B cell (primary cell): Measurements from ENCODE around the gene KRT14. TPM values are rescaled to one million over a fixed set of nuclear protein-coding genes. Genes with fewer than 3 reads are reported as not detected.

Source experiments
- ATAC-seq: fragments of 200-7000 bp; cut with Tn5 transposase; one replicate; pipeline ENCODE4 v1.10.0; 2021; ENCODE audit warnings: low read depth, mild to moderate bottlenecking, moderate number of reproducible peaks, moderate library complexity
- CTCF ChIA-PET: fragments of 350-600 bp; sonication (Branson Sonifier 250); formaldehyde crosslinking; loops from one replicate; lab custom pipeline; 2021; ENCODE audit warnings: antibody characterized with exemption, inconsistent platforms; lab: Charles Lee
- POLR2A ChIA-PET: fragments of 350-600 bp; sonication (Branson Sonifier 250); formaldehyde crosslinking; loops from one replicate; lab custom pipeline; 2021; ENCODE audit warnings: antibody characterized with exemption; lab: Charles Lee
- DNase-seq: peaks from one replicate; pipeline ENCODE4 v3.0.0; 2013
- H2AFZ ChIP-seq: 2 replicates; pipeline ENCODE4 v1.6.1; 2012; ENCODE audit warnings: mild to moderate bottlenecking, low read depth, low read length; ENCODE audit not compliant: insufficient read depth, poor library complexity, severe bottlenecking
- H3K27ac ChIP-seq, 2 donors: 1 replicate in 1 of 2; 2 replicates in 1 of 2; pipeline ENCODE4 v1.5.1; 2012 to 2013; ENCODE audit warnings: low read length in 2 of 2, mild to moderate bottlenecking in 2 of 2, moderate library complexity in 1 of 2
- H3K27me3 ChIP-seq, 4 experiments: fragments of 200-600 bp in 1 of 4; sonication (generic) in 1 of 4; replicated peaks in 1 of 4; 1 replicate in 2 of 4; 2 replicates in 2 of 4; pipeline versions ENCODE4 v1.6.1 to v1.7.0; 2013 to 2016; ENCODE audit warnings: low read length in 3 of 4, mild to moderate bottlenecking in 2 of 4, mixed read lengths in 1 of 4, moderate library complexity in 1 of 4; ENCODE audit not compliant: insufficient read depth in 4 of 4, control insufficient read depth in 3 of 4; ENCODE audit errors: control extremely low read depth in 1 of 4
- H3K36me3 ChIP-seq, 2 experiments: replicated peaks in 1 of 2; 1 replicate in 1 of 2; 2 replicates in 1 of 2; pipeline versions ENCODE4 v1.6.1 to v1.7.1; 2013; ENCODE audit warnings: low read length in 1 of 2; ENCODE audit not compliant: insufficient read depth in 2 of 2, control insufficient read depth in 1 of 2; ENCODE audit errors: control extremely low read depth in 1 of 2, extremely low read depth in 1 of 2
- H3K4me1 ChIP-seq, 2 donors: fragments of 200-600 bp in 1 of 2; sonication (generic) in 1 of 2; 1 replicate in 1 of 2; 2 replicates in 1 of 2; pipeline versions ENCODE4 v1.5.1 to v1.6.1; 2013 to 2017; ENCODE audit warnings: low read length in 2 of 2; ENCODE audit not compliant: control insufficient read depth in 2 of 2, insufficient read depth in 2 of 2
- H3K4me2 ChIP-seq: replicated peaks from 2 replicates; pipeline ENCODE3; 2012; ENCODE audit warnings: mild to moderate bottlenecking, low read depth, low read length; ENCODE audit not compliant: poor library complexity, severe bottlenecking
- H3K4me3 ChIP-seq, 5 experiments: fragments of 200-600 bp in 1 of 5; sonication (generic) in 1 of 5; 1 replicate in 3 of 5; 2 replicates in 2 of 5; pipeline versions ENCODE4 v1.5.1 to v1.7.0; 2011 to 2016; ENCODE audit warnings: low read length in 4 of 5, mild to moderate bottlenecking in 4 of 5, low read depth in 2 of 5, control low read depth in 1 of 5, moderate library complexity in 1 of 5; ENCODE audit not compliant: insufficient read depth in 1 of 5; ENCODE audit errors: control extremely low read depth in 1 of 5, extremely low read depth in 1 of 5
- H3K79me2 ChIP-seq: fragments of 200-600 bp; sonication (generic); one replicate; pipeline ENCODE4 v1.6.0; 2016; ENCODE audit warnings: low read length; ENCODE audit not compliant: control insufficient read depth, insufficient read depth
- H3K9ac ChIP-seq: fragments of 200-600 bp; sonication (generic); 2 replicates; pipeline ENCODE4 v1.6.1; 2017; ENCODE audit warnings: mild to moderate bottlenecking, low read length, moderate library complexity
- H3K9me3 ChIP-seq, 3 donors: one replicate each; pipeline versions ENCODE4 v1.6.1 to v1.7.1; 2013; ENCODE audit warnings: low read length in 2 of 3; ENCODE audit not compliant: control insufficient read depth in 2 of 3, insufficient read depth in 1 of 3; ENCODE audit errors: control extremely low read depth in 1 of 3
- H4K20me1 ChIP-seq: 2 replicates; pipeline ENCODE4 v1.6.0; 2012; ENCODE audit warnings: mild to moderate bottlenecking, low read length; ENCODE audit not compliant: insufficient read depth, control insufficient read depth, poor library complexity, severe bottlenecking
- H3K27ac Mint-ChIP-seq: one replicate; pipeline ENCODE4 v1.8.0; 2021; ENCODE audit warnings: mixed read lengths
- H3K27me3 Mint-ChIP-seq: one replicate; pipeline ENCODE4 v1.8.0; 2021; ENCODE audit warnings: mixed read lengths
- H3K4me1 Mint-ChIP-seq: one replicate; pipeline ENCODE4 v1.8.0; 2021; ENCODE audit warnings: mixed read lengths
- H3K4me3 Mint-ChIP-seq: one replicate; pipeline ENCODE4 v1.8.0; 2021; ENCODE audit warnings: mixed read lengths
- H3K9me3 Mint-ChIP-seq: one replicate; pipeline ENCODE4 v1.8.0; 2022; ENCODE audit warnings: mixed read lengths; ENCODE audit not compliant: insufficient read depth
- CTCF ChIP-seq: fragments of 200-600 bp; IDR thresholded peaks from one replicate; pipeline ENCODE4 v1.8.0; 2022; ENCODE audit warnings: antibody characterized with exemption, mild to moderate bottlenecking
- EZH2 ChIP-seq: IDR thresholded peaks from 2 replicates; pipeline ENCODE4 v1.6.1; 2012; ENCODE audit warnings: borderline replicate concordance, low read depth, mild to moderate bottlenecking, moderate library complexity, low read length; ENCODE audit not compliant: insufficient read depth, poor library complexity, severe bottlenecking
- WGBS: methylation state at CpG from one replicate; pipeline ENCODE4 v1.1.5; 2013; ENCODE audit warnings: missing lambda C conversion rate; ENCODE audit not compliant: insufficient coverage; 5-methylcytosine and 5-hydroxymethylcytosine counted together
- intact Hi-C: fragments of 100-400 bp; cut with micrococcal nuclease; formaldehyde crosslinking; loops from one replicate; pipeline ENCODE4 v1.10.0; 2022
- polyA plus RNA-seq: library from polyadenylated mRNA; depleted of rRNA; stranded (reverse); fragments of >200 nt; gene quantifications from 2 replicates; pipeline ENCODE4 v1.2.3, GENCODE V29; 2012
- total RNA-seq, 2 donors: library from RNA; stranded (reverse); fragments of 120-200 nt in 1 of 2; gene quantifications; 1 replicate in 1 of 2; 2 replicates in 1 of 2; pipeline versions ENCODE4 v1.2.3 to v1.2.4, GENCODE V29; 2013 to 2022

Gene KRT14
- total and polyA plus RNA-seq, 2 donors (not counting 1 experiment from before 2014, with no cell fraction given): not detected

GRCh38 chr17:41599680-41600079 is 13.0 kb upstream of the KRT14 start:
- Mint-ChIP-seq H3K4me3 (no peak overlapping the region), H3K27me3 (peaks cover 38% of the 10 kb centered on the region), H3K4me1 (no peaks in the 10 kb centered on the region), H3K9me3 (no peaks in the 10 kb centered on the region), H3K27ac (no peak overlapping the region)
- Histone ChIP-seq H3K4me2 (no peak overlapping the region), H3K4me3 (no peak overlapping the region), H3K27me3 (no peaks in the 10 kb centered on the region), H3K79me2 (no peaks in the 10 kb centered on the region), H3K36me3 (no peaks in the 10 kb centered on the region), H4K20me1 (no peaks in the 10 kb centered on the region), H2AFZ (no peak overlapping the region), H3K9ac (no peak overlapping the region), H3K27ac (no peak overlapping the region), H3K4me1 (no peaks in the 10 kb centered on the region), H3K9me3 (peaks cover 0 to 4% (median 0%) of the 10 kb centered on the region in 3 donors)
- ChIA-PET POLR2A (no interaction called here), CTCF (no interaction called here)
- DNase-seq: no peak
- intact Hi-C loops: no loop called here
- TF ChIP-seq CTCF (no peak), EZH2 (no peak)
- ATAC-seq: no peak
- no CpG with 5 or more reads among the region's 1 CpG for whole genome bisulfite sequencing

- ATAC-seq: no peak
- no peaks in the 10 kb centered on the region for H3K36me3 ChIP-seq
These were observed 8.9 kb upstream of the KRT14 start for GRCh38 chr17:41595585-41595984.

More at GRCh38 chr17:41595585-41595984, 8.9 kb upstream of the KRT14 start:
- no peak overlapping the region for H2AFZ ChIP-seq
- H3K9me3 ChIP-seq: peaks cover 0 to 4% (median 0%) of the 10 kb centered on the region in 3 donors
- H3K4me2 ChIP-seq: no peak overlapping the region
- no peak for DNase-seq
- WGBS: 78% methylated on average over 6 of the region's 8 CpGs
- H3K27ac Mint-ChIP-seq: no peak overlapping the region
- H3K4me3 Mint-ChIP-seq: no peak overlapping the region
- no peaks in the 10 kb centered on the region for H4K20me1 ChIP-seq
- no peak for TF ChIP-seq CTCF
- TF ChIP-seq EZH2: no peak
- H3K27ac ChIP-seq: no peak overlapping the region
- H3K4me3 ChIP-seq: no peak overlapping the region
- no peaks in the 10 kb centered on the region for H3K4me1 Mint-ChIP-seq
- H3K4me1 ChIP-seq: no peaks in the 10 kb centered on the region
- H3K27me3 ChIP-seq: no peaks in the 10 kb centered on the region
- H3K9me3 Mint-ChIP-seq: no peaks in the 10 kb centered on the region
- H3K27me3 Mint-ChIP-seq: peaks cover 28% of the 10 kb centered on the region
- ChIA-PET CTCF (no interaction called here), POLR2A (no interaction called here)
- intact Hi-C loops: no loop called here
- H3K9ac ChIP-seq: no peak overlapping the region
- no peaks in the 10 kb centered on the region for H3K79me2 ChIP-seq
